A673 (cell line): Measurements from ENCODE around the gene MAGED4B.

ENCODE experiments used
- EZH2 ChIP-seq: fragments of 200-600 bp; sonication (generic); IDR thresholded peaks from 2 replicates; pipeline ENCODE4 v1.6.1; 2017; ENCODE audit warnings: borderline replicate concordance, low read depth, mild to moderate bottlenecking, mixed read lengths, antibody characterized with exemption, low read length; ENCODE audit not compliant: poor library complexity, severe bottlenecking
- TF ChIP-seq, protein P1 (sequence below): fragments of 300-800, 200-600 bp; sonication (generic); conservative IDR thresholded peaks from 2 replicates; pipeline ENCODE4 v1.5.1; 2017; ENCODE audit warnings: low read depth, mild to moderate bottlenecking, antibody characterized with exemption, low read length, moderate library complexity, mixed read lengths

DNA sequence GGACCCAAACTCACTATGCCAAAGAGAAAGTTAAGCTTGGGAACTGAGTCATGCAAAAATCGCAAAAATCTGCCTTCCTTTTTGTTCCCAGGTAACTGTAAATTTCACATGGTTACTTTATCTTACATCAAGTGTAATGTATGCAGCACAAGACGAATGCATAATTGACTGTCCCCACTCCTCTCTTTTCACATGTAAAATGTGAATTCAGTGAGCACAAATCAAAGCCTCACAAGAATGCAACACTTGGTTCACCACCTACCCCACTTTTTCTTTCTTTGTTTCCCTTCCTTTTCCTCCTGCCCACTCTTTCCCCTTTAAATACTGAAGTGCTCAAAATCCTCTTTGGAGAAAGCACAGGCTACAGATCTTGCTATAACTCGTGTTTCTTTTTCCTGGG lies 53.2 kb downstream of the MAGED4B start:
- TF ChIP-seq, protein P1, sequence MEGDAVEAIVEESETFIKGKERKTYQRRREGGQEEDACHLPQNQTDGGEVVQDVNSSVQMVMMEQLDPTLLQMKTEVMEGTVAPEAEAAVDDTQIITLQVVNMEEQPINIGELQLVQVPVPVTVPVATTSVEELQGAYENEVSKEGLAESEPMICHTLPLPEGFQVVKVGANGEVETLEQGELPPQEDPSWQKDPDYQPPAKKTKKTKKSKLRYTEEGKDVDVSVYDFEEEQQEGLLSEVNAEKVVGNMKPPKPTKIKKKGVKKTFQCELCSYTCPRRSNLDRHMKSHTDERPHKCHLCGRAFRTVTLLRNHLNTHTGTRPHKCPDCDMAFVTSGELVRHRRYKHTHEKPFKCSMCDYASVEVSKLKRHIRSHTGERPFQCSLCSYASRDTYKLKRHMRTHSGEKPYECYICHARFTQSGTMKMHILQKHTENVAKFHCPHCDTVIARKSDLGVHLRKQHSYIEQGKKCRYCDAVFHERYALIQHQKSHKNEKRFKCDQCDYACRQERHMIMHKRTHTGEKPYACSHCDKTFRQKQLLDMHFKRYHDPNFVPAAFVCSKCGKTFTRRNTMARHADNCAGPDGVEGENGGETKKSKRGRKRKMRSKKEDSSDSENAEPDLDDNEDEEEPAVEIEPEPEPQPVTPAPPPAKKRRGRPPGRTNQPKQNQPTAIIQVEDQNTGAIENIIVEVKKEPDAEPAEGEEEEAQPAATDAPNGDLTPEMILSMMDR = no peak
- no peak for TF ChIP-seq EZH2
